Endodermal cell (in vitro differentiated cells): ENCODE measurements around the gene UTP11. TPM values are rescaled to one million over a fixed set of nuclear protein-coding genes. Genes with fewer than 3 reads are reported as not detected.

Experiments used
- DNase-seq: peaks from one replicate; pipeline ENCODE4 v3.0.0-alpha.2; 2017
- H3K27ac ChIP-seq: 2 replicates; pipeline ENCODE4 v1.5.1; 2013; ENCODE audit warnings: mild to moderate bottlenecking, low read depth, low read length, moderate library complexity
- H3K27me3 ChIP-seq: 2 replicates; pipeline ENCODE4 v1.6.1; 2013; ENCODE audit warnings: mild to moderate bottlenecking, low read length, moderate library complexity; ENCODE audit not compliant: insufficient read depth, control insufficient read depth, poor library complexity, severe bottlenecking
- H3K36me3 ChIP-seq: 2 replicates; pipeline ENCODE4 v1.7.0; 2013; ENCODE audit warnings: mild to moderate bottlenecking, low read length, moderate library complexity; ENCODE audit not compliant: control insufficient read depth, insufficient read depth
- H3K4me1 ChIP-seq: one replicate; pipeline ENCODE4 v1.7.0; 2013; ENCODE audit warnings: low read length; ENCODE audit not compliant: control insufficient read depth, insufficient read depth
- H3K4me3 ChIP-seq: 2 replicates; pipeline ENCODE4 v1.5.1; 2013; ENCODE audit warnings: mild to moderate bottlenecking, low read length, moderate library complexity
- H3K9ac ChIP-seq: 2 replicates; pipeline ENCODE4 v1.6.1; 2013; ENCODE audit warnings: mild to moderate bottlenecking, low read length, moderate library complexity; ENCODE audit not compliant: poor library complexity, severe bottlenecking; ENCODE audit errors: extremely low read depth
- H3K9me3 ChIP-seq: 2 replicates; pipeline ENCODE4 v1.6.1; 2013; ENCODE audit warnings: mild to moderate bottlenecking, low read length, moderate library complexity; ENCODE audit not compliant: control insufficient read depth
- H3K27ac Mint-ChIP-seq: 2 replicates; pipeline ENCODE4 v1.8.0; 2020; ENCODE audit warnings: mixed read lengths
- H3K27me3 Mint-ChIP-seq: 2 replicates; pipeline ENCODE4 v1.8.0; 2021; ENCODE audit warnings: mild to moderate bottlenecking, mixed read lengths; ENCODE audit not compliant: insufficient read depth
- H3K36me3 Mint-ChIP-seq: 2 replicates; pipeline ENCODE4 v1.8.0; 2020; ENCODE audit warnings: low read depth, mixed read lengths
- H3K4me1 Mint-ChIP-seq: 2 replicates; pipeline ENCODE4 v1.8.0; 2020; ENCODE audit warnings: mixed read lengths
- H3K4me3 Mint-ChIP-seq: 2 replicates; pipeline ENCODE4 v1.8.0; 2020; ENCODE audit warnings: mild to moderate bottlenecking, moderate library complexity, mixed read lengths
- H3K9me3 Mint-ChIP-seq: 2 replicates; pipeline ENCODE4 v1.8.0; 2020; ENCODE audit warnings: mild to moderate bottlenecking, mixed read lengths
- WGBS, 2 experiments: methylation state at CpG; one replicate each; pipeline versions ENCODE4 v1.1.5 to v1.1.7; 2013; ENCODE audit warnings: missing lambda C conversion rate in 2 of 2, mixed read lengths in 1 of 2; ENCODE audit not compliant: insufficient coverage in 1 of 2, insufficient read length in 1 of 2; 5-methylcytosine and 5-hydroxymethylcytosine counted together
- total RNA-seq, 2 donors: library from RNA; stranded (reverse); fragmentation: NEBNext Ultra II Directional in 1 of 2; extraction: Animal tissue kit (Norgen Biotek cat#: 25700) in 1 of 2; gene quantifications; 2 replicates in 1 of 2; 3 replicates in 1 of 2; pipeline ENCODE4 v1.2.1, GENCODE V29; 2021
- TF ChIP-seq, protein P1 (sequence below): fragments of 200-600 bp; sonication (generic); conservative IDR thresholded peaks from 2 replicates; pipeline ENCODE4 v1.5.0; 2021; ENCODE audit warnings: antibody characterized with exemption, mild to moderate bottlenecking

UTP11 gene
- total RNA-seq, 2 donors from 2014 or later, result 40.9 to 46.3 TPM

DNA sequence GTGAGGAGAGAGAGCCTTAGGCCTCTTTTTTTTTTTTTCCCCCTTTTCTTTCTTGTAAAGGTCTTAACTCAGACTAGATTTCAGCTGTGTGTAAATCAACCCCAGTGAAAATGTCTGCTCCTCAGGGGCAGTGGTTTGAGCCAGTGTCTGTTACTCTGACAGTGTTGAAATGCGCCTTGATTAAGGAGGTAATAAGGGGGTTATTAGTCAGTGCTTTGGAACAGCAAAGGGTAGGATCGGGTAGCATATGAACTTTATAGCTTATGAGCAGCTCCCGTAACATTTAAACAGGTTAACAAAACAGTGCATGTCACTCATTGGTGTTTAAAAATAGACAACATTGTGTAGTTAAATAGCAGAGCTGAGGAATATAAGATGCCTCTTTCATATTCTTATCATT is 10.3 kb downstream of the UTP11 start:
- no peaks in the 10 kb centered on the region for H3K27me3 Mint-ChIP-seq
- H3K27ac Mint-ChIP-seq, result no peak overlapping the region
- peaks cover 63% of the 10 kb centered on the region for H3K36me3 Mint-ChIP-seq
- H3K36me3 ChIP-seq, result peaks cover 73% of the 10 kb centered on the region
- TF ChIP-seq, protein P1, sequence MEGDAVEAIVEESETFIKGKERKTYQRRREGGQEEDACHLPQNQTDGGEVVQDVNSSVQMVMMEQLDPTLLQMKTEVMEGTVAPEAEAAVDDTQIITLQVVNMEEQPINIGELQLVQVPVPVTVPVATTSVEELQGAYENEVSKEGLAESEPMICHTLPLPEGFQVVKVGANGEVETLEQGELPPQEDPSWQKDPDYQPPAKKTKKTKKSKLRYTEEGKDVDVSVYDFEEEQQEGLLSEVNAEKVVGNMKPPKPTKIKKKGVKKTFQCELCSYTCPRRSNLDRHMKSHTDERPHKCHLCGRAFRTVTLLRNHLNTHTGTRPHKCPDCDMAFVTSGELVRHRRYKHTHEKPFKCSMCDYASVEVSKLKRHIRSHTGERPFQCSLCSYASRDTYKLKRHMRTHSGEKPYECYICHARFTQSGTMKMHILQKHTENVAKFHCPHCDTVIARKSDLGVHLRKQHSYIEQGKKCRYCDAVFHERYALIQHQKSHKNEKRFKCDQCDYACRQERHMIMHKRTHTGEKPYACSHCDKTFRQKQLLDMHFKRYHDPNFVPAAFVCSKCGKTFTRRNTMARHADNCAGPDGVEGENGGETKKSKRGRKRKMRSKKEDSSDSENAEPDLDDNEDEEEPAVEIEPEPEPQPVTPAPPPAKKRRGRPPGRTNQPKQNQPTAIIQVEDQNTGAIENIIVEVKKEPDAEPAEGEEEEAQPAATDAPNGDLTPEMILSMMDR, result no peak
- H3K4me1 ChIP-seq, result no peaks in the 10 kb centered on the region
- no peak overlapping the region for H3K4me3 Mint-ChIP-seq
- WGBS, 2 experiments, result 89 to 93% methylated on average over 3 of the region's 3 CpGs
- H3K27me3 ChIP-seq, result no peaks in the 10 kb centered on the region
- H3K9me3 ChIP-seq, result no peaks in the 10 kb centered on the region
- no peak for DNase-seq
- no peak overlapping the region for H3K27ac ChIP-seq
- no peaks in the 10 kb centered on the region for H3K9me3 Mint-ChIP-seq
- no peak overlapping the region for H3K9ac ChIP-seq
- H3K4me3 ChIP-seq, result no peak overlapping the region
- peaks cover 8% of the 10 kb centered on the region for H3K4me1 Mint-ChIP-seq

DNA sequence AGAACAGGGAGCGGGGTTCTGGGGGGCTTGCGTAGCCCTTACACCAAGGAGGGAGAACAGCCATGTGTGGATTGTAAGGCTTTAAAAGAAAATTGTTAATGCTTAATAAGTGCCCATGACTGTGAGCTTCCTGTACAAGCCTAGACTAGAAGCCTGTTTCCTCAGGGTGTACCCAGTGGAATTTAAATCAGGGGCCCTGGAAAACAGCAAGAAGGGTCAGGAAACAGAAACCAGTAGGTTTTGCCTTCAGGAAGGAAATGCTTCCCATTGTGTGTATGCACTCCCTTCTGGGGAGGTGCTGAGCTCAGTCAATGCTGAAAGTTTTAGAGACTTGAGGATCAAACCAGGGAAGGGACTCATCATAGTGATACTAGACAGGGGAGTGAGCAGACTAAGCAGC is 12.7 kb downstream of the UTP11 start:
- Histone ChIP-seq H3K9ac (no peak overlapping the region), H3K4me1 (peaks cover 16% of the 10 kb centered on the region), H3K9me3 (no peaks in the 10 kb centered on the region), H3K27ac (no peak overlapping the region), H3K4me3 (no peak overlapping the region), H3K36me3 (peaks cover 50% of the 10 kb centered on the region), H3K27me3 (no peaks in the 10 kb centered on the region)
- Mint-ChIP-seq H3K36me3 (peaks cover 41% of the 10 kb centered on the region), H3K27ac (no peak overlapping the region), H3K9me3 (no peaks in the 10 kb centered on the region), H3K27me3 (no peaks in the 10 kb centered on the region), H3K4me1 (peaks cover 30% of the 10 kb centered on the region), H3K4me3 (no peak overlapping the region)
- no peak for DNase-seq
- TF ChIP-seq, protein P1, result no peak
- WGBS, 2 experiments, result 92 to 100% methylated on average over 1 to 2 of the region's 2 CpGs

DNA sequence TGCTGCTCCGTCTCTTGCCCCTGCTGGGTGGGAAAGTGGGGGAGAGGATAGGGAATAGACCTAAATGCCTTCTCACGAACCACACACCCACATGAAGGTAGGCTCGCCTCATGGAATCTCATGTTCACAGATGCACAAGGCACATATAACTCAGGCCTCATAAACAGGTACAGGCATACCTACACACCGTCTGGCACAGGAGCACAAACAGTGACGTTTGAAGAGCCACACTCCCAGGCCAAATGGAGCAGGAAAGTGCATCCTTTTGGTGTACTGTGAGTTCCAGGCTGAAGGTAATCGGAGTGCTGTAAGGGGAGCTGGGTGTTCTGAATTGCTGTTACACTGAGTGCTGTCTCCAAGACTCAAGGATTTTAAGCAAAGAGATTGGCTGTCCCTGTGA is 13.1 kb downstream of the UTP11 start:
- peaks cover 34% of the 10 kb centered on the region for H3K4me1 Mint-ChIP-seq
- H3K36me3 Mint-ChIP-seq, result peaks cover 36% of the 10 kb centered on the region
- Histone ChIP-seq H3K36me3 (peaks cover 45% of the 10 kb centered on the region), H3K4me1 (peaks cover 20% of the 10 kb centered on the region), H3K9me3 (no peaks in the 10 kb centered on the region), H3K9ac (no peak overlapping the region), H3K27me3 (no peaks in the 10 kb centered on the region), H3K27ac (no peak overlapping the region), H3K4me3 (no peak overlapping the region)
- TF ChIP-seq, protein P1, result no peak
- no peaks in the 10 kb centered on the region for H3K27me3 Mint-ChIP-seq
- no peak for DNase-seq
- H3K27ac Mint-ChIP-seq, result no peak overlapping the region
- no peak overlapping the region for H3K4me3 Mint-ChIP-seq
- H3K9me3 Mint-ChIP-seq, result no peaks in the 10 kb centered on the region
- WGBS, 2 experiments, result 86 to 100% methylated on average over 4 to 6 of the region's 6 CpGs
